ENCODE results near the gene PGF. TPM values are rescaled to one million over a fixed set of nuclear protein-coding genes. Genes with fewer than 3 reads are reported as not detected.
A peak's percentile ranks its signal among the peaks of the same experiment; 100 is the strongest.

PGF gene
- polyA plus RNA-seq, 1 donor (not counting 4 experiments of a cell fraction or from before 2014, with no cell fraction given) = 16.5 TPM

DNA sequence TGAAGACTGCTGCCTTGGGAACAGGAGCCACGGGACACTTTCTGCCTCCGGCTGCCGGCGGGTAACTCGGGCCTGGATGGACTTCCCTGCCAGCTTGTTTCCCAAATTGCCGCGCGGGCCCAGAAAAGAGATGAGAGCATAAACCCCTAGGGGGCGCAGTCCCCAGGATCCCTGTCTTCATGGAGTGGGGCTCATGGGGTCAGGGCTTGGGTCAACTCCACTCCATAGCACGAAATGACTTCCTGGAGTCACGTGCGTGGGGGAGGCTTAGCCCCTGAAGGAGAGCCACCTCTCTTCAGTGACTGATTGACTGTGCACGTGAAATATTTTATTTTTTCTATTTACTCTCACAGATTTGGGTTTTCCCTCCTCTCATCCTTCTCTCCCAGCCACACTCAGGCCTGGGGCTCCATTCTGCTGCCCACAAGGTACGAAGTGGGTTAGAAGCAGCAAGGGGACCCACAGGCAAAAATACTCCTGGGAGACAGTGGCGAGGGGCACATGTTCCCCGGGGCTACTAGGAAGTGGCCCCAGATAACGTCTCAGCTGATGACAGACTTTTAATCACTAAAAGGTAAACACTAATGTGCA is 10.0 kb downstream of the PGF start:
- Histone ChIP-seq H3K4me1 (ENCODE audit: control insufficient read depth, extremely low read depth, insufficient read depth, low read length) (peaks cover 42% of the 10 kb centered on the region), H3K79me2 (ENCODE audit: control insufficient read depth, insufficient read depth, low read length) (no peaks in the 10 kb centered on the region), H4K20me1 (ENCODE audit: control insufficient read depth, extremely low read depth, insufficient read depth, low read length) (peaks cover 2% of the 10 kb centered on the region), H3K9ac (ENCODE audit: control insufficient read depth, extremely low read depth, insufficient read depth, low read length) (no peak overlapping the region), H3K27me3 (ENCODE audit: control insufficient read depth, extremely low read depth, insufficient read depth, low read length) (no peaks in the 10 kb centered on the region), H3K4me2 (ENCODE audit: control insufficient read depth, extremely low read depth, insufficient read depth, low read depth, low read length) (no peak overlapping the region), H3K36me3 (ENCODE audit: control insufficient read depth in 2 of 2, extremely low read depth in 1 of 2, insufficient read depth in 2 of 2, low read length in 2 of 2) (peaks cover 19 to 33% of the 10 kb centered on the region in 2 experiments), H3K9me1 (ENCODE audit: control insufficient read depth, extremely low read depth, insufficient read depth, low read length) (no peaks in the 10 kb centered on the region), H3K27ac (ENCODE audit: control insufficient read depth, insufficient read depth, low read length) (no peak overlapping the region), H3K9me3 (ENCODE audit: control insufficient read depth, low read depth, low read length) (no peaks in the 10 kb centered on the region), H2AFZ (ENCODE audit: control insufficient read depth, low read length) (no peak overlapping the region), H3K4me3 (ENCODE audit: control insufficient read depth in 2 of 3, extremely low read depth in 1 of 3, insufficient read depth in 2 of 3, low read depth in 1 of 3, low read length in 3 of 3) (no peak overlapping the region)
- FAIRE-seq (no peak), DNase-seq (ENCODE audit: low read depth, low spot score) (no peak)
- TF ChIP-seq, protein P1, sequence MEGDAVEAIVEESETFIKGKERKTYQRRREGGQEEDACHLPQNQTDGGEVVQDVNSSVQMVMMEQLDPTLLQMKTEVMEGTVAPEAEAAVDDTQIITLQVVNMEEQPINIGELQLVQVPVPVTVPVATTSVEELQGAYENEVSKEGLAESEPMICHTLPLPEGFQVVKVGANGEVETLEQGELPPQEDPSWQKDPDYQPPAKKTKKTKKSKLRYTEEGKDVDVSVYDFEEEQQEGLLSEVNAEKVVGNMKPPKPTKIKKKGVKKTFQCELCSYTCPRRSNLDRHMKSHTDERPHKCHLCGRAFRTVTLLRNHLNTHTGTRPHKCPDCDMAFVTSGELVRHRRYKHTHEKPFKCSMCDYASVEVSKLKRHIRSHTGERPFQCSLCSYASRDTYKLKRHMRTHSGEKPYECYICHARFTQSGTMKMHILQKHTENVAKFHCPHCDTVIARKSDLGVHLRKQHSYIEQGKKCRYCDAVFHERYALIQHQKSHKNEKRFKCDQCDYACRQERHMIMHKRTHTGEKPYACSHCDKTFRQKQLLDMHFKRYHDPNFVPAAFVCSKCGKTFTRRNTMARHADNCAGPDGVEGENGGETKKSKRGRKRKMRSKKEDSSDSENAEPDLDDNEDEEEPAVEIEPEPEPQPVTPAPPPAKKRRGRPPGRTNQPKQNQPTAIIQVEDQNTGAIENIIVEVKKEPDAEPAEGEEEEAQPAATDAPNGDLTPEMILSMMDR (optimal IDR thresholded peaks at IDR 0.05 in 1 of 3, IDR thresholded peaks at IDR 0.05 in 1 of 3, conservative IDR thresholded peaks at IDR 0.05 in 1 of 3; ENCODE audit: extremely low read depth in 1 of 3, insufficient read depth in 2 of 3, low read length in 3 of 3) = peak in 2 of 3 experiments; percentile 43 to 46
- no peak for TF ChIP-seq EZH2 (IDR thresholded peaks at IDR 0.05; ENCODE audit: low read length)
- dilution Hi-C loops (cut with MboI; ENCODE audit: extremely low pct_ligation_motif_present, low sequenced_read_pairs) = no loop called here

DNA sequence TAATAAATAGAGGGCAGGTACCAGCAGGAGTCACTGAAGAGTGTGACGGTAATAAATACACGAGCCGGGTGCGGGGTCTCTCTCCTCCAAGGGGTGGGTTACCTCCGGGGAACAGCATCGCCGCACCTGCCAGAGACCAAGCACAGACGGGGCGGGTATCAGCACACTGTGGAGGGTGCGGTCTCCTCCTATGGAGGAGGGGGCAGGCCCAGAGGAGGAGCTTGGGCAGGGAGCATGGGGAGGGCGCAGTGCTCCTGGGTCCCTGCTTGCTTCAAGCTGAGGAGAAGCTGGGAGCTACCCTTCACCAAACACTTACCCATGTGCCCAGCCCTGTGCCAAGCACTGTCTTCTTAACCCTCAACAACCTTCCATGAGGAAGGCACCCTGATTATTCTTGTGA is 12.8 kb downstream of the PGF start:
- FAIRE-seq (no peak), DNase-seq (ENCODE audit: low read depth, low spot score) (no peak)
- Histone ChIP-seq H3K9me1 (ENCODE audit: control insufficient read depth, extremely low read depth, insufficient read depth, low read length) (no peaks in the 10 kb centered on the region), H3K4me2 (ENCODE audit: control insufficient read depth, extremely low read depth, insufficient read depth, low read depth, low read length) (no peak overlapping the region), H3K36me3 (ENCODE audit: control insufficient read depth in 2 of 2, extremely low read depth in 1 of 2, insufficient read depth in 2 of 2, low read length in 2 of 2) (peaks cover 14 to 24% of the 10 kb centered on the region in 2 experiments), H3K4me3 (ENCODE audit: control insufficient read depth in 2 of 3, extremely low read depth in 1 of 3, insufficient read depth in 2 of 3, low read depth in 1 of 3, low read length in 3 of 3) (no peak overlapping the region), H2AFZ (ENCODE audit: control insufficient read depth, low read length) (no peak overlapping the region), H3K27me3 (ENCODE audit: control insufficient read depth, extremely low read depth, insufficient read depth, low read length) (no peaks in the 10 kb centered on the region), H3K79me2 (ENCODE audit: control insufficient read depth, insufficient read depth, low read length) (no peaks in the 10 kb centered on the region), H3K9ac (ENCODE audit: control insufficient read depth, extremely low read depth, insufficient read depth, low read length) (no peak overlapping the region), H3K4me1 (ENCODE audit: control insufficient read depth, extremely low read depth, insufficient read depth, low read length) (peaks cover 38% of the 10 kb centered on the region), H3K9me3 (ENCODE audit: control insufficient read depth, low read depth, low read length) (no peaks in the 10 kb centered on the region), H4K20me1 (ENCODE audit: control insufficient read depth, extremely low read depth, insufficient read depth, low read length) (peaks cover 2% of the 10 kb centered on the region), H3K27ac (ENCODE audit: control insufficient read depth, insufficient read depth, low read length) (no peak overlapping the region)
- TF ChIP-seq EZH2 (IDR thresholded peaks at IDR 0.05; ENCODE audit: low read length) = no peak
- TF ChIP-seq, protein P1 (optimal IDR thresholded peaks at IDR 0.05 in 1 of 3, IDR thresholded peaks at IDR 0.05 in 1 of 3, conservative IDR thresholded peaks at IDR 0.05 in 1 of 3; ENCODE audit: extremely low read depth in 1 of 3, insufficient read depth in 2 of 3, low read length in 3 of 3) = no peak
- dilution Hi-C loops (cut with MboI; ENCODE audit: extremely low pct_ligation_motif_present, low sequenced_read_pairs) = no loop called here

Data from keratinocyte (primary cell).